ENCODE measurements around the gene TMED6. TPM values are rescaled to one million over a fixed set of nuclear protein-coding genes. Genes with fewer than 3 reads are reported as not detected.

The TMED6 gene
- total RNA-seq (2022; extraction: Qiagen RNA extraction; ENCODE audit: low read depth) = 0.09 to 0.20 TPM in 2 of 5 replicates, not detected in the others

GRCh38 chr16:69351309-69352027 lies at the start of gene TMED6:
Gene TMED6 (minus strand): TSS chr16:69351786. CDS start chr16:69351753, 33 bp downstream.

GRCh38 chr16:69339289-69340094 lies 12.1 kb downstream of the TMED6 start, which contains the start of the genes COG8 and NIP7:
Gene COG8 (minus strand): TSS chr16:69339564. CDS start chr16:69339552, 12 bp downstream.
Gene NIP7 (plus strand): TSS chr16:69339772. CDS start chr16:69339830, 58 bp downstream.

GRCh38 chr16:69330286-69331109 lies 21.1 kb downstream of the TMED6 start, which contains the start of gene PDF:
Gene PDF (minus strand): TSS chr16:69330588. CDS start chr16:69330570, 18 bp downstream.

GRCh38 chr16:69310653-69311532 lies 40.7 kb downstream of the TMED6 start, which contains the start of gene VPS4A:
Gene VPS4A (plus strand): TSS chr16:69311350. CDS start chr16:69311512, 162 bp downstream.

Other genes with a start within 250 kb of the TMED6 start
- gene HAS3, start 246.1 kb downstream of the TMED6 start, total RNA-seq (2022; extraction: Qiagen RNA extraction; ENCODE audit: low read depth) = 34.4 to 49.5 TPM (median 44.1 TPM) in 5 replicates
- 101 to 139 TPM (median 133 TPM) in 5 replicates for gene CHTF8, start 219.2 kb downstream of the TMED6 start, total RNA-seq (2022; extraction: Qiagen RNA extraction; ENCODE audit: low read depth)
- gene UTP4, start 219.1 kb downstream of the TMED6 start, total RNA-seq (2022; extraction: Qiagen RNA extraction; ENCODE audit: low read depth) = 84.7 to 89.7 TPM (median 86.4 TPM) in 5 replicates
- 6.0 to 9.5 TPM (median 7.9 TPM) in 5 replicates for gene SNTB2, start 164.6 kb downstream of the TMED6 start, total RNA-seq (2022; extraction: Qiagen RNA extraction; ENCODE audit: low read depth)
- gene VPS4A, start 40.4 kb downstream of the TMED6 start, total RNA-seq (2022; extraction: Qiagen RNA extraction; ENCODE audit: low read depth) = 29.0 to 33.2 TPM (median 29.5 TPM) in 5 replicates
- gene PDF, start 21.2 kb downstream of the TMED6 start, total RNA-seq (2022; extraction: Qiagen RNA extraction; ENCODE audit: low read depth) = 20.6 to 40.1 TPM (median 36.9 TPM) in 5 replicates
- 16.1 to 27.5 TPM (median 26.5 TPM) in 5 replicates for gene COG8, start 12.2 kb downstream of the TMED6 start, total RNA-seq (2022; extraction: Qiagen RNA extraction; ENCODE audit: low read depth)
- 55.7 to 75.5 TPM (median 61.9 TPM) in 5 replicates for gene NIP7, start 12.0 kb downstream of the TMED6 start, total RNA-seq (2022; extraction: Qiagen RNA extraction; ENCODE audit: low read depth)
- 23.5 to 28.0 TPM (median 24.0 TPM) in 5 replicates for gene TERF2, start 34.2 kb upstream of the TMED6 start, total RNA-seq (2022; extraction: Qiagen RNA extraction; ENCODE audit: low read depth)
- gene CYB5B, start 72.8 kb upstream of the TMED6 start, total RNA-seq (2022; extraction: Qiagen RNA extraction; ENCODE audit: low read depth) = 210 to 235 TPM (median 231 TPM) in 5 replicates
- gene NFAT5, start 214.2 kb upstream of the TMED6 start, total RNA-seq (2022; extraction: Qiagen RNA extraction; ENCODE audit: low read depth) = 6.6 to 12.7 TPM (median 10.7 TPM) in 5 replicates

All from A549 treated with DMSO at 1 μM for 4 hours (cell line).